HepG2 (cell line): Measurements from ENCODE around the gene FANCE. TPM values are rescaled to one million over a fixed set of nuclear protein-coding genes. Genes with fewer than 3 reads are reported as not detected.
"Not testable (repeated sequence)": the region's sequence is repeated elsewhere in the genome, so short reads cannot be mapped to it uniquely, and the experiment has no call there.

Experiments used
- ATAC-seq: fragments of 200-7000 bp; cut with Tn5 transposase; 3 replicates; pipeline ENCODE4 v1.9.1; 2020; ENCODE audit warnings: mild to moderate bottlenecking, moderate library complexity
- BruUV-seq: library from RNA; stranded (reverse); fragments of 400-500 nt; replicated peaks from 2 replicates; lab custom pipeline; 2021; lab: Mats Ljungman, UMichigan
- CTCF ChIA-PET: fragments of 300-600 bp; formaldehyde crosslinking; extraction: SDS; loops from one replicate; lab custom pipeline; 2021; ENCODE audit warnings: low total read pairs, inconsistent platforms, low intra/inter-chr PET ratio; lab: Yijun Ruan, JAX
- POLR2A ChIA-PET: fragments of 350-600 bp; sonication (Branson Sonifier 250); formaldehyde crosslinking; loops from one replicate; lab custom pipeline; 2020; ENCODE audit warnings: antibody characterized with exemption, inconsistent platforms; lab: Yijun Ruan, JAX
- DNase-seq: peaks from one replicate; pipeline ENCODE4 v3.0.0-alpha.2; 2015; ENCODE audit warnings: low spot score
- FAIRE-seq: peaks from 3 replicates; lab custom pipeline; 2011; peaks lifted over from hg19 to GRCh38; lab: Jason Lieb, UNC
- H2AFZ ChIP-seq: one replicate; pipeline ENCODE4 v1.6.1; 2011; ENCODE audit warnings: low read length, inconsistent platforms
- H3K27ac ChIP-seq: fragments of 300-600 bp; 3 replicates; pipeline ENCODE4 v1.8.0; 2011; ENCODE audit warnings: mixed run types, mild to moderate bottlenecking, mixed read lengths, low read length, inconsistent platforms; ENCODE audit not compliant: insufficient read depth; ENCODE audit errors: extremely low read length
- H3K27me3 ChIP-seq, 2 experiments: fragments of 200-600 bp in 1 of 2; 2 replicates in 1 of 2; 3 replicates in 1 of 2; pipeline versions ENCODE4 v1.6.0 to v1.8.0; 2011; ENCODE audit warnings: low read length in 2 of 2, mild to moderate bottlenecking in 2 of 2, moderate library complexity in 2 of 2, inconsistent platforms in 1 of 2; ENCODE audit not compliant: insufficient read depth in 2 of 2, control insufficient read depth in 1 of 2
- H3K36me3 ChIP-seq, 2 experiments: fragments of 200-600 bp in 1 of 2; replicated peaks in 1 of 2; 2 replicates in 1 of 2; 3 replicates in 1 of 2; pipeline versions ENCODE4 v1.5.1 to v1.8.0; 2011; ENCODE audit warnings: low read length in 2 of 2, inconsistent platforms in 1 of 2; ENCODE audit not compliant: insufficient read depth in 2 of 2, control insufficient read depth in 1 of 2
- H3K4me1 ChIP-seq: 2 replicates; pipeline ENCODE4 v1.5.1; 2012; ENCODE audit warnings: low read length, inconsistent platforms; ENCODE audit not compliant: insufficient read depth
- H3K4me2 ChIP-seq: 2 replicates; pipeline ENCODE4 v1.6.0; 2011; ENCODE audit warnings: low read depth, low read length, inconsistent platforms
- H3K4me3 ChIP-seq, 3 experiments: fragments of 200-600 bp in 1 of 3; sonication (generic), shearing (Covaris generic) in 1 of 3; replicated peaks in 1 of 3; 2 replicates each; pipeline ENCODE4 v1.5.1; 2011 to 2016; ENCODE audit warnings: low read length in 3 of 3, inconsistent platforms in 2 of 3, low read depth in 2 of 3, mild to moderate bottlenecking in 2 of 3, control low read depth in 1 of 3, mixed read lengths in 1 of 3; ENCODE audit not compliant: insufficient read depth in 1 of 3
- H3K79me2 ChIP-seq: one replicate; pipeline ENCODE4 v1.6.1; 2011; ENCODE audit warnings: low read length, inconsistent platforms; ENCODE audit not compliant: insufficient read depth
- H3K9ac ChIP-seq: 2 replicates; pipeline ENCODE4 v1.6.0; 2011; ENCODE audit warnings: mild to moderate bottlenecking, low read depth, low read length, inconsistent platforms; ENCODE audit not compliant: insufficient read depth
- H3K9me3 ChIP-seq: 2 replicates; pipeline ENCODE4 v1.5.1; 2012; ENCODE audit warnings: mild to moderate bottlenecking, low read length
- H4K20me1 ChIP-seq: 2 replicates; pipeline ENCODE4 v1.6.0; 2011; ENCODE audit warnings: inconsistent platforms, mild to moderate bottlenecking, low read length, moderate library complexity; ENCODE audit not compliant: insufficient read depth
- ZNF121 ChIP-seq: sonication (generic); formaldehyde crosslinking; IDR thresholded peaks from 2 replicates; pipeline ENCODE4 v1.5.0; 2020; ENCODE audit warnings: mild to moderate bottlenecking, missing genetic modification reagents
- ZNF292 ChIP-seq: sonication (generic); formaldehyde crosslinking; IDR thresholded peaks from 2 replicates; pipeline ENCODE4 v1.8.1; 2022; ENCODE audit warnings: mild to moderate bottlenecking, low read depth, missing genetic modification reagents, borderline replicate concordance
- ZNF558 ChIP-seq: sonication (generic); formaldehyde crosslinking; IDR thresholded peaks from 2 replicates; pipeline ENCODE4 v1.9.0; 2022; ENCODE audit warnings: mild to moderate bottlenecking, missing genetic modification reagents, borderline replicate concordance
- ZNF569 ChIP-seq: sonication (generic); formaldehyde crosslinking; IDR thresholded peaks from 2 replicates; pipeline ENCODE4 v1.5.0; 2020; ENCODE audit warnings: mild to moderate bottlenecking, missing genetic modification reagents, moderate library complexity, borderline replicate concordance
- WGBS: methylation state at CpG from one replicate; pipeline ENCODE4 v1.1.6; 2017; ENCODE audit warnings: low lambda C conversion rate; 5-methylcytosine and 5-hydroxymethylcytosine counted together
- in situ Hi-C: cut with HindIII; loops from 2 replicates; pipeline ENCODE4 v1.10.0; 2017; ENCODE audit warnings: low pct_unique_long_range_greater_than_20kb; ENCODE audit not compliant: extremely low pct_ligation_motif_present
- intact Hi-C: fragments of 100-400 bp; cut with micrococcal nuclease; formaldehyde crosslinking; loops from one replicate; pipeline ENCODE4 v1.10.0; 2022; ENCODE audit not compliant: unreplicated experiment
- polyA plus RNA-seq, 8 experiments: library from polyadenylated mRNA; depleted of rRNA in 3 of 8; stranded (reverse) in 7 of 8; unstranded in 1 of 8; fragments of >200 nt; fragmentation: Illumina TruSeq in 4 of 8; extraction: Trizol in 4 of 8; gene quantifications; 2 replicates each; pipeline versions ENCODE4 v1.2.1 to v1.2.3, GENCODE V29; 2011 to 2016; ENCODE audit warnings: low read depth in 4 of 8, missing spikeins in 1 of 8, mixed read lengths in 1 of 8; ENCODE audit not compliant: insufficient read depth in 1 of 8
- total RNA-seq, 5 experiments: library from RNA; depleted of rRNA; stranded (reverse); fragments of >200 nt; fragmentation: Illumina TruSeq; extraction: Trizol; gene quantifications; 2 replicates each; pipeline ENCODE4 v1.2.3, GENCODE V29; 2016; ENCODE audit warnings: low read depth in 1 of 5
- TF ChIP-seq, protein P1 (sequence below): sonication (generic); formaldehyde crosslinking; IDR thresholded peaks from 2 replicates; pipeline ENCODE4 v1.5.0; 2020; ENCODE audit warnings: mild to moderate bottlenecking, missing genetic modification reagents

The FANCE gene
- total and polyA plus RNA-seq, 2 of the 13 experiments (the other 11 are each of a cell fraction or from before 2014, with no cell fraction given), result 7.1 to 11.2 TPM

- TF ChIP-seq ZNF292 (CRISPR knock-in tag) (no peak), ZNF558 (CRISPR knock-in tag) (no peak), ZNF569 (CRISPR knock-in tag) (no peak)
These were observed 19.8 kb upstream of the FANCE start (continued) for GRCh38 chr6:35432291-35432690.

GRCh38 chr6:35432702-35433101 is 19.4 kb upstream of the FANCE start:
- H3K4me3 ChIP-seq, FAIRE-seq, H3K27ac ChIP-seq, H3K4me2 ChIP-seq, H3K36me3 ChIP-seq, H2AFZ ChIP-seq, DNase-seq, H4K20me1 ChIP-seq, intact Hi-C loops, in situ Hi-C loops, H3K9me3 ChIP-seq, ATAC-seq, BruUV-seq, H3K79me2 ChIP-seq, CTCF ChIA-PET, POLR2A ChIA-PET, H3K9ac ChIP-seq: not testable (repeated sequence)
- peaks cover 64% of the 10 kb centered on the region for H3K4me1 ChIP-seq
- WGBS, result 42% methylated on average over 3 of the region's 3 CpGs
- TF ChIP-seq, protein P1, sequence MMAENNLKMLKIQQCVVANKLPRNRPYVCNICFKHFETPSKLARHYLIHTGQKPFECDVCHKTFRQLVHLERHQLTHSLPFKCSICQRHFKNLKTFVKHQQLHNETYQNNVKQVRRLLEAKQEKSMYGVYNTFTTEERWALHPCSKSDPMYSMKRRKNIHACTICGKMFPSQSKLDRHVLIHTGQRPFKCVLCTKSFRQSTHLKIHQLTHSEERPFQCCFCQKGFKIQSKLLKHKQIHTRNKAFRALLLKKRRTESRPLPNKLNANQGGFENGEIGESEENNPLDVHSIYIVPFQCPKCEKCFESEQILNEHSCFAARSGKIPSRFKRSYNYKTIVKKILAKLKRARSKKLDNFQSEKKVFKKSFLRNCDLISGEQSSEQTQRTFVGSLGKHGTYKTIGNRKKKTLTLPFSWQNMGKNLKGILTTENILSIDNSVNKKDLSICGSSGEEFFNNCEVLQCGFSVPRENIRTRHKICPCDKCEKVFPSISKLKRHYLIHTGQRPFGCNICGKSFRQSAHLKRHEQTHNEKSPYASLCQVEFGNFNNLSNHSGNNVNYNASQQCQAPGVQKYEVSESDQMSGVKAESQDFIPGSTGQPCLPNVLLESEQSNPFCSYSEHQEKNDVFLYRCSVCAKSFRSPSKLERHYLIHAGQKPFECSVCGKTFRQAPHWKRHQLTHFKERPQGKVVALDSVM (CRISPR knock-in tag), result peak; percentile 54; the same call in 1 of the 2 replicates
- TF ChIP-seq ZNF121 (CRISPR knock-in tag), result peak; percentile 25; the same call in 1 of the 2 replicates
- peaks cover 2 to 16% of the 10 kb centered on the region in 2 experiments; a peak in 2 of 5 replicates for H3K27me3 ChIP-seq
